Activated CD4-positive, CD25-positive, alpha-beta regulatory T cell treated with anti-CD3 and anti-CD28 coated beads, Interleukin-2, amount 50 U/mL, for 72 hours (primary cell): Measurements from ENCODE around the gene DGKI.

Experiments used
- DNase-seq: peaks from one replicate; pipeline ENCODE4 v3.0.0; 2021

Gene DGKI

GRCh38 chr7:137519181-137519691, 327.5 kb downstream of the DGKI start:
- DNase-seq: no peak

GRCh38 chr7:137513091-137513490, 333.7 kb downstream of the DGKI start:
- no peak for DNase-seq

GRCh38 chr7:137507096-137507495, 339.7 kb downstream of the DGKI start:
- DNase-seq: no peak

- no peak for DNase-seq
These were observed 340.7 kb downstream of the DGKI start for GRCh38 chr7:137506031-137506430.

- no peak for DNase-seq
These were observed 345.2 kb downstream of the DGKI start for GRCh38 chr7:137501562-137501961.

- no peak for DNase-seq
These were observed 353.9 kb downstream of the DGKI start for GRCh38 chr7:137492889-137493288.

GRCh38 chr7:137489880-137490279, 356.9 kb downstream of the DGKI start:
- DNase-seq: no peak

GRCh38 chr7:137488038-137488437, 358.7 kb downstream of the DGKI start:
- DNase-seq: no peak

GRCh38 chr7:137485818-137486217, 361.0 kb downstream of the DGKI start:
- no peak for DNase-seq

GRCh38 chr7:137484326-137484725, 362.4 kb downstream of the DGKI start:
- DNase-seq: no peak

GRCh38 chr7:137482466-137482865, 364.3 kb downstream of the DGKI start:
- DNase-seq: no peak

- no peak for DNase-seq
These were observed 365.9 kb downstream of the DGKI start for GRCh38 chr7:137480824-137481365.

- no peak for DNase-seq
These were observed 366.4 kb downstream of the DGKI start for GRCh38 chr7:137480401-137480800.

GRCh38 chr7:137476937-137477336, 369.8 kb downstream of the DGKI start:
- DNase-seq: no peak

- DNase-seq: no peak
These were observed 370.8 kb downstream of the DGKI start for GRCh38 chr7:137475966-137476365.

GRCh38 chr7:137474540-137475026, 372.2 kb downstream of the DGKI start:
- no peak for DNase-seq

- no peak for DNase-seq
These were observed 375.6 kb downstream of the DGKI start for GRCh38 chr7:137471128-137471527.

- no peak for DNase-seq
These were observed 376.9 kb downstream of the DGKI start for GRCh38 chr7:137469858-137470257.

- DNase-seq: no peak
These were observed 377.5 kb downstream of the DGKI start for GRCh38 chr7:137469191-137469811.

GRCh38 chr7:137462847-137463246, 383.9 kb downstream of the DGKI start:
- no peak for DNase-seq

GRCh38 chr7:137462074-137462715, 384.6 kb downstream of the DGKI start:
- DNase-seq: no peak

GRCh38 chr7:137458399-137458798, 388.4 kb downstream of the DGKI start:
- DNase-seq: no peak

GRCh38 chr7:137454767-137455166, 392.0 kb downstream of the DGKI start:
- no peak for DNase-seq

- no peak for DNase-seq
These were observed 392.5 kb downstream of the DGKI start for GRCh38 chr7:137454246-137454724.
